ENCODE data around the gene DAPK2. TPM values are rescaled to one million over a fixed set of nuclear protein-coding genes. Genes with fewer than 3 reads are reported as not detected.

The DAPK2 gene
- polyA plus RNA-seq, 2 of the 4 experiments (the other 2 are of a cell fraction): 3.1 to 4.8 TPM

GRCh38 chr15:63909819-63910437 lies 136.4 kb downstream of the DAPK2 start:
- Histone ChIP-seq H3K4me1 (peaks cover 15% of the 10 kb centered on the region; the same call in 2 of the 3 replicates), H3K4me3 (no peak overlapping the region), H3K27ac (no peak overlapping the region), H3K4me2 (no peak overlapping the region), H3K9me3 (no peaks in the 10 kb centered on the region)
- no peak for DNase-seq (ENCODE audit: low read depth in 1 of 2, low spot score in 1 of 2)
- 80% methylated on average over 10 of the region's 10 CpGs for WGBS (ENCODE audit: missing lambda C conversion rate)
- ATAC-seq: peak in 1 of 2 experiments; percentile 41; a peak in 3 of 6 replicates
- ChIA-PET CTCF (interaction anchor here (0.7 to 1.6 kb wide), 4 partner anchors 10 to 158 kb away, joined by 3 to 4 read pairs (median 3); partner anchors contain the start of gene DAPK2), POLR2A (no interaction called here)
- TF ChIP-seq SREBF2 (IDR thresholded peaks at IDR 0.05): no peak
- no peak for FAIRE-seq

GRCh38 chr15:63908991-63909390 lies 137.3 kb downstream of the DAPK2 start:
- ATAC-seq (no peak), FAIRE-seq (no peak), DNase-seq (ENCODE audit: low read depth in 1 of 2, low spot score in 1 of 2) (no peak)
- Histone ChIP-seq H3K4me3 (no peak overlapping the region), H3K27ac (no peak overlapping the region), H3K4me2 (no peak overlapping the region), H3K9me3 (no peaks in the 10 kb centered on the region), H3K4me1 (peaks cover 15% of the 10 kb centered on the region; the same call in 2 of the 3 replicates)
- ChIA-PET CTCF (interaction anchor here (0.7 to 1.6 kb wide), 2 partner anchors 137 to 156 kb away, joined by 3 to 4 read pairs; partner anchors contain the start of gene DAPK2), POLR2A (no interaction called here)
- WGBS (ENCODE audit: missing lambda C conversion rate): 71% methylated on average over 2 of the region's 2 CpGs
- TF ChIP-seq E2F6 (IDR thresholded peaks at IDR 0.05; ENCODE audit: borderline replicate concordance, low read depth): no peak
- no peak for TF ChIP-seq ZFP36 (IDR thresholded peaks at IDR 0.05; ENCODE audit: borderline replicate concordance, partially characterized antibody)
- TF ChIP-seq HOXA7 (CRISPR knock-in tag; IDR thresholded peaks at IDR 0.05): no peak
- no peak for TF ChIP-seq POLR2AphosphoS2 (conservative IDR thresholded peaks at IDR 0.05; ENCODE audit: low read length)
- TF ChIP-seq EHF (CRISPR knock-in tag; IDR thresholded peaks at IDR 0.05): no peak

GRCh38 chr15:63908281-63908680 lies 138.0 kb downstream of the DAPK2 start:
- FAIRE-seq (no peak), ATAC-seq (no peak), DNase-seq (ENCODE audit: low read depth in 1 of 2, low spot score in 1 of 2) (no peak)
- POLR2A ChIA-PET: no interaction called here
- 85% methylated on average over 7 of the region's 7 CpGs for WGBS (ENCODE audit: missing lambda C conversion rate)
- Histone ChIP-seq H3K4me2 (no peak overlapping the region), H3K9me3 (no peaks in the 10 kb centered on the region), H3K4me1 (peaks cover 15% of the 10 kb centered on the region; the same call in 2 of the 3 replicates), H3K4me3 (no peak overlapping the region), H3K27ac (no peak overlapping the region)
- CTCF ChIA-PET: interaction anchor here (0.7 kb wide), 1 partner anchor 16 kb away, joined by 3 read pairs; no protein-coding TSS in a partner anchor
- TF ChIP-seq GATA3 (IDR thresholded peaks at IDR 0.05; ENCODE audit: borderline replicate concordance) (no peak), JUNB (IDR thresholded peaks at IDR 0.05) (no peak), CHD2 (IDR thresholded peaks at IDR 0.05; ENCODE audit: low read length, partially characterized antibody) (no peak), E2F6 (IDR thresholded peaks at IDR 0.05; ENCODE audit: borderline replicate concordance, low read depth) (no peak), HEYL (CRISPR knock-in tag; IDR thresholded peaks at IDR 0.05) (no peak), RNF2 (IDR thresholded peaks at IDR 0.05; ENCODE audit: borderline replicate concordance, low read depth) (no peak), EHF (CRISPR knock-in tag; IDR thresholded peaks at IDR 0.05) (no peak), PBX3 (IDR thresholded peaks at IDR 0.05) (no peak), SREBF2 (IDR thresholded peaks at IDR 0.05) (no peak), TP53 (CRISPR knock-in tag; IDR thresholded peaks at IDR 0.05) (no peak), HMGXB4 (CRISPR knock-in tag; IDR thresholded peaks at IDR 0.05; ENCODE audit: borderline replicate concordance) (no peak), EHMT2 (IDR thresholded peaks at IDR 0.05; ENCODE audit: low read depth) (no peak)

All from A549 (cell line).